MM.1S (cell line): ENCODE measurements around the gene TGM4.

Source experiments
- DNase-seq: peaks from one replicate; pipeline ENCODE4 v3.0.0-alpha.2; 2015
- H2AFZ ChIP-seq: fragments of 300-600 bp; sonication (generic); 2 replicates; pipeline ENCODE4 v1.6.0; 2016; ENCODE audit warnings: antibody characterized with exemption, low read length
- H3F3A ChIP-seq: fragments of 300-600 bp; sonication (generic); 2 replicates; pipeline ENCODE4 v1.6.1; 2016; ENCODE audit warnings: mild to moderate bottlenecking, antibody characterized with exemption, low read length, moderate library complexity, mixed read lengths; ENCODE audit not compliant: insufficient read depth
- H3K27ac ChIP-seq: fragments of 300-600 bp; sonication (generic); 2 replicates; pipeline ENCODE4 v1.5.1; 2016; ENCODE audit warnings: mild to moderate bottlenecking, low read length
- H3K27me3 ChIP-seq: fragments of 300-600 bp; sonication (generic); replicated peaks from 2 replicates; pipeline ENCODE4 v1.6.0; 2016; ENCODE audit warnings: low read length; ENCODE audit not compliant: insufficient read depth
- H3K36me3 ChIP-seq: fragments of 300-600 bp; sonication (generic); replicated peaks from 2 replicates; pipeline ENCODE4 v1.6.1; 2016; ENCODE audit warnings: mild to moderate bottlenecking, low read length, mixed read lengths; ENCODE audit not compliant: insufficient read depth
- H3K4me1 ChIP-seq: fragments of 300-600 bp; sonication (generic); 2 replicates; pipeline ENCODE4 v1.6.1; 2016; ENCODE audit warnings: low read length, mixed read lengths
- H3K4me2 ChIP-seq: fragments of 300-600 bp; sonication (generic); 2 replicates; pipeline ENCODE4 v1.6.0; 2016; ENCODE audit warnings: low read depth, low read length
- H3K4me3 ChIP-seq: fragments of 300-600 bp; sonication (generic); 2 replicates; pipeline ENCODE4 v1.5.1; 2016; ENCODE audit warnings: low read length, mixed read lengths
- H3K79me2 ChIP-seq: fragments of 300-600 bp; sonication (generic); 2 replicates; pipeline ENCODE4 v1.6.1; 2016; ENCODE audit warnings: mixed run types, low read length, mixed read lengths
- H3K9ac ChIP-seq: fragments of 300-600 bp; sonication (generic); 2 replicates; pipeline ENCODE4 v1.6.1; 2016; ENCODE audit warnings: low read length, mixed read lengths
- H3K9me2 ChIP-seq: fragments of 300-600 bp; sonication (generic); replicated peaks from 2 replicates; pipeline ENCODE4 v1.6.1; 2016; ENCODE audit warnings: mild to moderate bottlenecking, low read length, mixed read lengths; ENCODE audit not compliant: insufficient read depth
- H3K9me3 ChIP-seq: fragments of 300-600 bp; sonication (generic); replicated peaks from 2 replicates; pipeline ENCODE4 v1.6.1; 2016; ENCODE audit warnings: mild to moderate bottlenecking, low read length, mixed read lengths; ENCODE audit not compliant: insufficient read depth
- H4K20me1 ChIP-seq: fragments of 300-600 bp; sonication (generic); 2 replicates; pipeline ENCODE4 v1.6.1; 2016; ENCODE audit warnings: mild to moderate bottlenecking, low read length, moderate library complexity, mixed read lengths; ENCODE audit not compliant: insufficient read depth
- CTCF ChIP-seq: fragments of 300-600 bp; sonication (generic); IDR thresholded peaks from 2 replicates; pipeline ENCODE4 v1.5.1; 2016; ENCODE audit warnings: antibody characterized with exemption, low read length, mixed read lengths
- EZH2 ChIP-seq: fragments of 300-600 bp; sonication (generic); optimal IDR thresholded peaks from 2 replicates; pipeline ENCODE3; 2017; ENCODE audit warnings: low read depth, mild to moderate bottlenecking, antibody characterized with exemption, low read length, mixed read lengths
- EZH2phosphoT487 ChIP-seq: fragments of 300-600 bp; sonication (generic); IDR thresholded peaks from 2 replicates; pipeline ENCODE4 v1.6.1; 2018; ENCODE audit warnings: antibody characterized with exemption, low read length

TGM4 gene

GRCh38 chr3:44831232-44831631 lies 43.2 kb upstream of the TGM4 start:
- no peak overlapping the region for H3K4me3 ChIP-seq
- no peaks in the 10 kb centered on the region for H3K27me3 ChIP-seq
- DNase-seq: no peak
- H3K79me2 ChIP-seq: no peaks in the 10 kb centered on the region
- no peaks in the 10 kb centered on the region for H4K20me1 ChIP-seq
- H3K9ac ChIP-seq: no peak overlapping the region
- H3K9me2 ChIP-seq: no peaks in the 10 kb centered on the region
- no peak overlapping the region for H3K27ac ChIP-seq
- no peaks in the 10 kb centered on the region for H3K4me1 ChIP-seq
- H3F3A ChIP-seq: no peaks in the 10 kb centered on the region
- TF ChIP-seq CTCF (no peak), EZH2 (no peak), EZH2phosphoT487 (no peak)
- H2AFZ ChIP-seq: no peak overlapping the region
- no peaks in the 10 kb centered on the region for H3K36me3 ChIP-seq
- H3K4me2 ChIP-seq: no peak overlapping the region
- H3K9me3 ChIP-seq: no peaks in the 10 kb centered on the region

- DNase-seq: no peak
- no peak overlapping the region for H3K4me3 ChIP-seq
- H3K4me1 ChIP-seq: no peaks in the 10 kb centered on the region
- no peaks in the 10 kb centered on the region for H3K27me3 ChIP-seq
- no peak overlapping the region for H3K27ac ChIP-seq
- no peak overlapping the region for H3K4me2 ChIP-seq
- H3K9me2 ChIP-seq: no peaks in the 10 kb centered on the region
- no peaks in the 10 kb centered on the region for H3K9me3 ChIP-seq
- H2AFZ ChIP-seq: no peak overlapping the region
- TF ChIP-seq CTCF: no peak
- TF ChIP-seq EZH2phosphoT487: no peak
- TF ChIP-seq EZH2: no peak
- no peak overlapping the region for H3K9ac ChIP-seq
- no peaks in the 10 kb centered on the region for H3F3A ChIP-seq
- H4K20me1 ChIP-seq: no peaks in the 10 kb centered on the region
- no peaks in the 10 kb centered on the region for H3K36me3 ChIP-seq
- H3K79me2 ChIP-seq: no peaks in the 10 kb centered on the region
Measured at GRCh38 chr3:44832032-44832431, 42.4 kb upstream of the TGM4 start.

- H3K9me3 ChIP-seq: no peaks in the 10 kb centered on the region
- H3K4me2 ChIP-seq: no peak overlapping the region
- no peak overlapping the region for H3K27ac ChIP-seq
- TF ChIP-seq CTCF (no peak), EZH2phosphoT487 (no peak), EZH2 (no peak)
- no peak overlapping the region for H2AFZ ChIP-seq
- no peaks in the 10 kb centered on the region for H3K36me3 ChIP-seq
- no peaks in the 10 kb centered on the region for H3F3A ChIP-seq
- no peaks in the 10 kb centered on the region for H3K9me2 ChIP-seq
- H3K9ac ChIP-seq: no peak overlapping the region
- no peak for DNase-seq
- H3K4me1 ChIP-seq: no peaks in the 10 kb centered on the region
- H3K27me3 ChIP-seq: no peaks in the 10 kb centered on the region
- H4K20me1 ChIP-seq: no peaks in the 10 kb centered on the region
- no peak overlapping the region for H3K4me3 ChIP-seq
- no peaks in the 10 kb centered on the region for H3K79me2 ChIP-seq
Measured at GRCh38 chr3:44832965-44833364, 41.4 kb upstream of the TGM4 start.
